Left cardiac atrium (tissue), 4 donors: ENCODE measurements around the gene ADK. TPM values are rescaled to one million over a fixed set of nuclear protein-coding genes. Genes with fewer than 3 reads are reported as not detected.
A peak's percentile ranks its signal among the peaks of the same experiment; 100 is the strongest.
"Not testable (repeated sequence)": the region's sequence is repeated elsewhere in the genome, so short reads cannot be mapped to it uniquely, and the experiment has no call there.

Experiments
- ATAC-seq, 2 donors: fragments of 200-7000 bp; cut with Tn5 transposase; one replicate each; pipeline ENCODE4 v1.9.1; 2020; ENCODE audit warnings: mild to moderate bottlenecking in 2 of 2, moderate library complexity in 2 of 2
- DNase-seq: peaks from one replicate; pipeline ENCODE4 v3.0.0-alpha.2; 2020
- intact Hi-C, 2 donors: fragments of 100-400 bp; cut with DNase I; formaldehyde crosslinking; loops; one replicate each; pipeline versions ENCODE4 v1.14.1 to v1.15.1; 2022 to 2023
- total RNA-seq, 2 donors: library from RNA; stranded (reverse); fragmentation: NEBNext Ultra II Directional; extraction: Animal tissue kit (Norgen Biotek cat#: 25700); gene quantifications; one replicate each; pipeline ENCODE4 v1.2.1, GENCODE V29; 2021
- donor health status: DM: no; HTN: yes; CAD: no.
- donor health status: DM: no; HTN: yes; CAD: no; lungs with severe emphysema.
- donor health status: DM: yes; HTN: yes; CAD: no.
- donor health status: Dilated cardiomyopathy.

ADK gene
- total RNA-seq, 2 donors from 2014 or later = 31.2 to 34.9 TPM

DNA sequence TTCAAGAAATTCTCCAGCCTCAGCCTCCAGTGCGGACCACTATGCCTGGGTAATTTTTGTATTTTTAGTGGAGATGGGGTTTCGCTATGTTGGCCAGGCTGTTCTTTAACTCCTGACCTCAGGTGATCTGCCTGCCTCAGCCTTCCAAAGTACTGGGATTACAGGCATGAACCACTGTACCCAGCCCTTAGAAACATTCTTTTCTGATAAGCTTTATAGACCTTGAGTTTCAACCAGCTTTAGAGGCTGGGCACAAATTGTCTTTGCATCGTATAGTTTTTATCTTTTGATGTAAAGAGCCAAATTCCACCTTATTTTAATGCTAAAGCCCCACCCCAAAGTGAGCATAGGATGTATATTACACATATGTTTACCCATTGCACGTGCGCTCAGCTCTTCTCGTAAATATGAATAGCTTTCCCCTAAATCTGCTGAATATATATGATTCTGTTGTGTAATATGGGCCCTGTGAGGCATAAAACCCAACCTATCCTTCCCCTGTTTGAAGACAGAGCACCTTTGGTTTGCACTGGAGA lies 124.8 kb downstream of the ADK start:
- DNase-seq (no peak), ATAC-seq (no peak)
- intact Hi-C loops = loop anchor here in 1 of 2 donors (10.0 kb wide), 1 partner anchor 969 kb away; no protein-coding TSS in a partner anchor

- ATAC-seq (no peak), DNase-seq (no peak)
- intact Hi-C loops = loop anchor here in 1 of 2 donors (10.0 kb wide), 1 partner anchor 968 kb away; no protein-coding TSS in a partner anchor
These were observed 125.4 kb downstream of the ADK start for GRCh38 chr10:74276416-74276815.

- DNase-seq (no peak), ATAC-seq (no peak)
- intact Hi-C loops = no loop called here
These were observed 131.3 kb downstream of the ADK start for GRCh38 chr10:74282151-74282847.

DNA sequence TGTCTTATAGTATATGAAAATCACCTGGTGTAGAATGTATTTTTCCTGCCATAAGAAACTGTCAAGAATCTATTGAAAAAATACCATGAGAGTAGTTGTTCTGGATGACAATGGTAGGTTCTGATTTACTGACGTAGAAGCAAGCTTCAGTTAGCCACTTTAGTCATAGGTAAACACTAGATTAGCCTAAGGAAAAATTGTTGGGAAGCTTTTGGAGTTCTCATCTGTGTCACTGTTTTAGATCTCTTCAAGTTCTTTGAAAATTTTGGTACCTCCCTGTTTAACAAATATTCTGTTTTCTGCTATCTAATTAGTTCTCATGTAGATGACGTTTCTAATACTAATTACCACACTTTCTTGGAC lies 131.8 kb downstream of the ADK start:
- intact Hi-C loops = no loop called here
- ATAC-seq (no peak), DNase-seq (no peak)

- ATAC-seq = no peak
- intact Hi-C loops = no loop called here
These were observed 138.2 kb downstream of the ADK start for GRCh38 chr10:74289188-74289587.

GRCh38 chr10:74289951-74290350 lies 138.9 kb downstream of the ADK start:
- intact Hi-C loops = no loop called here
- ATAC-seq (no peak), DNase-seq (no peak)

More at GRCh38 chr10:74289188-74289587, 138.2 kb downstream of the ADK start:
- DNase-seq = no peak

GRCh38 chr10:74290708-74291107 lies 139.7 kb downstream of the ADK start:
- intact Hi-C loops = no loop called here
- DNase-seq (no peak), ATAC-seq (peak; percentile 61 to 69)

DNA sequence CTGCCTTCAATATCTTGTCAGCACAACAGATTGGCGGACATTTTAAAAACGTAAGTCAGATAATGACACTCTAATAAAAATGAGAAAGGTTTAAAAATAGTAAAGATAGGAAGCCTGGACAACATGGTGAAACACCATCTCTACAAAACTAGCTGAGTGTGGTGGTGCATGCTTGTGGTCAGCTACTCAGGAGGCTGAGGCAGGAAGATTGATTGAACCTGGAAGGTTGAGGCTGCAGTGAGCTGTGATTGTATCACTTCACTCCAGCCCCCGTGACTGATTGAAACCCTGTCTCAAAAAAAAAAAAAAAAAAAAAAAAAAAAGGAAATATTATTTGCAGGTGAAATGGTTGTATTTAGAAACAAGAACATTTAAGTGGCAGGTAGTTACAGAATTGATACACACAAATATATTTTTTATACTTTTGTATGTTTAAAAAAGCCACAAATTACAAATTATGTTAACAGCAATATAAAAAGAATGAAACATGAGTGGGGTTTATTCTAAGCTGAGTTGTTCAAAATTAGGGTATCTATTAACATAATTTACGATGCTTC lies 141.9 kb downstream of the ADK start:
- intact Hi-C loops = no loop called here
- DNase-seq (no peak), ATAC-seq (no peak)

- DNase-seq = no peak
- peak; percentile 27 to 40 for ATAC-seq
- intact Hi-C loops = no loop called here
These were observed 142.8 kb downstream of the ADK start for GRCh38 chr10:74293686-74294371.

DNA sequence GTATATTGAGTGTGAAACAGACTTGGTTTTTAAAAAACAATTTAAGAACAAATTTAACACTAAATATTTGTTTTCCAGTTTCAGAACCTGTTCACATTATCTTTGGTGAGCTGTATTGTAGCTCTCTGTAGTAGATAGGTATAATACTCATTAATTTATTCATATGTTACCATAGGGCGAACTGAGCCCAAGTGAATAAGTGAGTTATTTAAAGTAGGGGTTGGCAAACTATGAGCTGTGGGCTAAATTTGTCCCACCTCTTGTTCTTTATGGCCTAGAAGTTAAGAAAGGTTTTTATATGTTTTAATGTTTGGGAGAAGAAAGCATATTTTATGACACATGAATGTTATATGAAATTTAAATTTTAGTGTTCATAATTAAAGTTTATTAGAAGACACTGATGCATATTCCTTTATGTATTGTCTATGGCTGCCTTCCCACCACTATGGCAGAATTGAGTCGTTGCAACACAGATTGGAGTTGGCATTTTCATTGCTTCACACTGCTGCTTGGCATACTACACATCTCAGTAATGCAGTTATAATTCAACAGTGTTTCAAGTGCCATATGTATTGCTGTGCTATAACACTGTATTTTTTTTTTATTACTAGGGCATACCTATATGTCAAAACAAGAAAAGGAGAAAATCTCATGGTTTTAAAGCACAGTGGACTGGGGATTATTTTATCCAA lies 146.5 kb downstream of the ADK start:
- intact Hi-C loops = no loop called here
- DNase-seq = no peak
- no peak for ATAC-seq

DNA sequence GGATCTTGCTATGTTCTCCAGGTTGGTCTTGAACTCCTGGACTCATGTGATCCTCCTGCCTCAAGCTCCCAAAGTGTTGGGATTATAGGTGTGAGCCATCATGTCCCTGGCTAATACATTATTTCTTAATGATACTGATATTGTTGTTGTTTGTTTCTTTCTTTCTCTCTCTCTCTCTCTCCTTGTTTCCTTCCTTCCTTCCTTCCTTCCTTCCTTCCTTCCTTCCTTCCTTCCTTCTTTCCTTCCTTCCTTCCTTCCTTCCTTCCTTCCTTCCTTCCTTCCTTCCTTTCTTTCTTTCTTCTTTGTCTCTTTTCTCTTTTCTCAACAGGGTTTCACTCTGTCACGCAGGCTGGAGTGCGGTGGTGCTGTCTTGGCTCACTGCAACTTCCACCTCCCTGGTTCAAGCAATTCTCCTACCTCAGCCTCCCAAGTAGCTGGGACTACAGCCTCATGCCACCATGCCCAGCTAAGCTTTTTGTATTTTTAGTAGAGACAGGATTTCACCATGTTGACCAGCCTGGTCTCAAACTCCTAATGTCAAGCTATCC lies 149.1 kb downstream of the ADK start:
- DNase-seq, intact Hi-C loops, ATAC-seq: not testable (repeated sequence)

- DNase-seq = no peak
- intact Hi-C loops = no loop called here
- ATAC-seq = no peak
These were observed 149.6 kb downstream of the ADK start for GRCh38 chr10:74300666-74301065.

DNA sequence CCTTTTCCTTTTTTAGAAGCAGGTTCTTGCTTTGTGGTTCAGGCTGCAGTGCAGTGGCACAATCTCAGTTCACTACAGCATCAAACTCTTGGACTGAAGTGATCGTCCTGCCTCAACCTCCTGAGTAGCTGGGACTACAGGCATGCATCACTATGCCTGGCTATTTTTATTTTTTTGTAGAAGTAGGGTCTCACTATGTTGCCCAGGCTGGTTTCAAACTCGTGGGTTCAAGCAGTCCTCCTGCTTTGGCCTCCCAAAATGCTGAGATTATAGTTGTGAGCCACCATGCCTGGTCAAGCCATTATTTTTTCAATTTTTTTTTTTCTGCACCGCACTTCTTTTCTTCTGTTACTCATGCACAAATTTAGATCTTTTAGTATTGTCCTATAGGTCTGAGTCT lies 154.7 kb downstream of the ADK start:
- ATAC-seq (no peak), DNase-seq (no peak)
- intact Hi-C loops = no loop called here

DNA sequence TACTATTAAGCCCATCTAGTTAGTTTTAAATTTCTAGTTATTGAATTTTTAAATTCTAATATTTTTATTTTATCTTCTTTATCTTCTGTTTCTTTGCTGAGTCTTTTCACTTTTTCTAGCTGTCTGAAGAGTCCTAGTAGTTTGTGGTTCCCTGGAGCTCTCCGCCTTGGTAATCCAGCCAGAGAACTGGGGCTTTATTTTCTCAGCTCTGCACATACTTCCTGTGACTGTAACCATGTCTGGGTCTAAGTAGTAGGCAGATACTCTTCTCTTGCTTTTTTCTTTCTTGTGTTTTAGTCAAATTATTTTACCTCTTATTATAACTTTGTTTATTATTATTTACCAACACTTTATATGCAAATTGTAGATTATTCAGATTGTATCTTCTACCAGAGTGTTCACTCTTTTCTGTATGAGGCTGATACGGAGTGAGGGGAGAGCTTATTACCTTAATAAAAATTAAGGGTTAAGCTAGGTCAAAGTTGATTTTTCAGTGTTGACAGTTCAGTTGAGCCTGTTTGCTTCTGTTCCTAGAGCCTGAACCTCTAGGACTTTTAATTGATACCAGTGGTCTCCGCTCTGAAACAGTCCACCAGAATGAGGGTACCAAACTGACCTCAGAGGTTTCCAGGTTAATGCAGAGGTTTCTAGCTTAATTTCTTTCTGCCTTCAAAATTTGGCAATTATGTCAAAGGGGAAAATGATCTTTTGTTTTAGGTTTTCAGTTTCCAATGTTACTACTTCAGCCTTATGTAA lies 155.4 kb downstream of the ADK start:
- ATAC-seq (no peak), DNase-seq (no peak)
- intact Hi-C loops = no loop called here

GRCh38 chr10:74307061-74307651 lies 156.1 kb downstream of the ADK start:
- DNase-seq (no peak), ATAC-seq (no peak)
- intact Hi-C loops = no loop called here

DNA sequence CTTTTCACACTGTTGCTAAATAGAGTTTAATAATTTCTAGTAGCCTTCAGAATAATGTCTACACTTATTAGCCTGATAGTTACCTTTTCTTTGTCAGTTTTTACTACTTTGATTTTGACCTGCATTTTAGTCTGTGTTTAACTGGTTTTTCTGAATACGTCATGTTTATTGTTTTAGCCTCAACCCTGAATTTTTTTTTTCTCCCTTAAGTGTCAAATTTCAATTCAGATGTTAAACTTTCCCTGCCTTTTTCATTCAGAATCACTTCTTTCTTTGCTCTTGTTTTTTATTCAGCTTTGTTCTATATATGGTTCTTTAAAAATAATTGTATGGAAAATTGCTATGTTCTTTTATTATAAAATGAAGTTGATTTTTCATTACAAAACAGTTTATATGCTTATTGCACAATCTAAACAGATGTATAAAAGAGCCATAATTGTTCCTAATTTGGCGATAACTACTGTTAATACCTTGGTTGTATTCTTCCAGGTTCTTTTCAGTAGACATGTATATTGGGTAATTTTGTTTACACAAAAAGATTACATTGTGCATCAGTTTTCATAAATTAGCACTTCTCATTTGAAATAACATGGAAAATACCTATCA lies 159.7 kb downstream of the ADK start:
- intact Hi-C loops = no loop called here
- DNase-seq (no peak), ATAC-seq (no peak)

DNA sequence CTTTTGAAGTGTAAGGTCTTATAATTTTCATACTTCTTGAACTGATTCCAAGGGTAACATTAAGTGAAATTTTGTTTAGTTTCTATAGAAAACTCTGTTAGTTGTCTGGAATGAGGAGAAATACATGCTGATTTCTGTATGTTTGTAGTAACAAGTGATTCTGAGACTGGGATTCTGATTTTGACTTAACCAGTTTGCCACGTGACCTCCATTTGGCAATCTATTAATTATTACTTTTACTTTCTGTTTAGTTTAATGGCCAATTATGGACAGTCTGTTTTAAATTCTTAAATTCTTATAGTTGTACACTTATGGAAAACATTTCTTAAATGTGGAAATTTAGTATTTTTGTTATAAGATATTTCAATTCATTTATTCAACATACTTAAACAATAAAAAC lies 163.1 kb downstream of the ADK start:
- no peak for ATAC-seq
- intact Hi-C loops = no loop called here
- no peak for DNase-seq

DNA sequence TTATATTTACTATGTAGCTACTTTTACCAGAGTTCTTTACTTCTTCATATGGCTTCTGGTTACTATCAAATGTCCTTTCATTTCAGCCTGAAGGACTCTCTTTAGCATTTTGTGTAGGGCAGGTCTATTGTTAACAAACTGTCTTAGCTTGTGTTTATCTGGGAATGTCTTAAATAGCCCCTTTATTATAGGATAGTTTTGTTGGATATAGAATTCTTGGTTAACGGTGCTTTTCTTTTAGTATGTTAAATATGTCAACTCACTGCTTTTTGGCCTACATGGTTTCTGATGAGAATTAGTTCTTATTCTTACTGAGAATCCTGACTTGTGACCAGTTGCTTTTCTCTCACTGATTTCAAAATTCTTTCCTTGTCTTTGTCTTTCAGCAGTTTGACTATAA lies 169.0 kb downstream of the ADK start:
- DNase-seq (no peak), ATAC-seq (no peak)
- intact Hi-C loops = no loop called here
